Spleen (tissue), 7 donors: ENCODE measurements around the gene ADORA3.

Source experiments
- CTCF ChIP-seq, 11 experiments: fragments of 200-600 bp in 7 of 11; fragments of 450-650 bp in 4 of 11; sonication (generic) in 4 of 11; IDR thresholded peaks in 8 of 11; conservative IDR thresholded peaks in 3 of 11; 1 replicate in 7 of 11; 2 replicates in 4 of 11; pipeline versions ENCODE4 v1.4.0 to v1.8.0; 2016 to 2021; ENCODE audit warnings: antibody characterized with exemption in 11 of 11, inconsistent platforms in 4 of 11, mild to moderate bottlenecking in 1 of 11
- POLR2AphosphoS5 ChIP-seq, 3 donors: sonication (generic); formaldehyde crosslinking; IDR thresholded peaks; one replicate each; pipeline ENCODE4 v1.5.1; 2017; ENCODE audit warnings: antibody characterized with exemption in 3 of 3
- donor health status: DM: no; HTN: no; CAD: no; lungs with moderate emphysema.
- donor health status: DM: no; HTN: no; CAD: no.
- donor health status: DM: no; HTN: no; CAD: no.

GRCh38 chr1:111462370-111463028 is 40.9 kb downstream of the ADORA3 start:
- TF ChIP-seq CTCF (IDR thresholded peaks at IDR 0.05 in 8 of 11, conservative IDR thresholded peaks at IDR 0.05 in 3 of 11): no peak
- TF ChIP-seq POLR2AphosphoS5 (IDR thresholded peaks at IDR 0.05): no peak
